HUES6 (cell line): Measurements from ENCODE around the gene SLC11A2.
A peak's percentile ranks its signal among the peaks of the same experiment; 100 is the strongest.

ENCODE experiments used
- H3K27ac ChIP-seq: 2 replicates; pipeline ENCODE4 v1.7.0; 2013; ENCODE audit warnings: low read depth, mild to moderate bottlenecking, low read length, inconsistent platforms
- H3K27me3 ChIP-seq: 2 replicates; pipeline ENCODE4 v1.6.1; 2013; ENCODE audit warnings: low read length; ENCODE audit not compliant: control insufficient read depth, insufficient read depth
- H3K36me3 ChIP-seq: 2 replicates; pipeline ENCODE4 v1.6.1; 2013; ENCODE audit warnings: low read length; ENCODE audit not compliant: control insufficient read depth, insufficient read depth
- H3K4me1 ChIP-seq: 2 replicates; pipeline ENCODE4 v1.6.1; 2013; ENCODE audit warnings: low read length; ENCODE audit not compliant: control insufficient read depth, insufficient read depth
- H3K4me3 ChIP-seq: 2 replicates; pipeline ENCODE4 v1.5.1; 2013; ENCODE audit warnings: low read depth, low read length
- H3K9ac ChIP-seq: one replicate; pipeline ENCODE4 v1.6.1; 2013; ENCODE audit warnings: mild to moderate bottlenecking, low read length
- H3K9me3 ChIP-seq: 2 replicates; pipeline ENCODE4 v1.6.1; 2013; ENCODE audit warnings: low read depth, low read length; ENCODE audit not compliant: control insufficient read depth, insufficient read depth

SLC11A2 gene

DNA sequence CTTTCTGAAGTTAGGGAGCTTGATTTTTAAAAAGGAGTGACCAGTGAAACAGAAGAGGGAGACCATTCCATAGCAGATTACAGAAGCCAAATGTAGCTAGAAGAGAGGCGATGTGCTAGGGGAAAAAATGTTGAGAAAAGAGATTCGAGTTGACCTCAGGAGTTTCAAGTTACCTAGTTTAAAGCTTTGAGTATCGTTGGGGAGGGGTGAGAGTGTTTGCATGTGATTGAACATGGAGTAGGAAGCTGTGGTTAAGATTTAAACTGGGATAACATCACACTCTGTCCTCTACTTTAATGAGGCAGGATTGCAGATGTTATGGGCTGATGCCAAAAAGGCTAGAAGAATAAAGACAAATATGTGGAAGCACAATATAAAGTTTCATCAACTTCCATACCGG lies 25.6 kb upstream of the SLC11A2 start:
- Histone ChIP-seq H3K9me3 (no peaks in the 10 kb centered on the region), H3K9ac (no peak overlapping the region), H3K36me3 (peaks cover 44% of the 10 kb centered on the region), H3K27ac (no peak overlapping the region), H3K27me3 (no peaks in the 10 kb centered on the region), H3K4me3 (no peak overlapping the region), H3K4me1 (peaks cover 10% of the 10 kb centered on the region)

DNA sequence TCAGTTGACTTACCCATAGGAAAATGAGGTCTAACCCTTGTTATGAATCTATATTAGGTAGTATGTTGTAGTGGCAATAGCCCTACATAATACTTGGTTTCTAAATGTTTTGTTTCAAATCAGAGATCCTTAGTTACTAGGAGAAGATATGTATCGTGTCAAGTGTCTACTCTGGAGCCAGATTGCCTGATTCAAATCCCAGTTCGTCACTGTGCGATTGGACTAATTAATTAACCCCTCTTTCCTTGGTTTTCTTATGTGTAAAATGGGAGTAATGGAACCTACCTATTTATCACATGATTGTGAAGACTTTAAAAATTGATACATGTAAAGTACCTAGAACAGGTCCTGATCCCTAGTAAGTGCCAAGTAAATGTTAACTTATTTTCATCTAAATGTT lies 23.3 kb upstream of the SLC11A2 start:
- peak overlapping the region; percentile 77 for H3K4me3 ChIP-seq
- H3K4me1 ChIP-seq = peaks cover 10% of the 10 kb centered on the region
- H3K9ac ChIP-seq = no peak overlapping the region
- H3K36me3 ChIP-seq = peaks cover 22% of the 10 kb centered on the region
- H3K27me3 ChIP-seq = no peaks in the 10 kb centered on the region
- H3K27ac ChIP-seq = no peak overlapping the region
- H3K9me3 ChIP-seq = no peaks in the 10 kb centered on the region

DNA sequence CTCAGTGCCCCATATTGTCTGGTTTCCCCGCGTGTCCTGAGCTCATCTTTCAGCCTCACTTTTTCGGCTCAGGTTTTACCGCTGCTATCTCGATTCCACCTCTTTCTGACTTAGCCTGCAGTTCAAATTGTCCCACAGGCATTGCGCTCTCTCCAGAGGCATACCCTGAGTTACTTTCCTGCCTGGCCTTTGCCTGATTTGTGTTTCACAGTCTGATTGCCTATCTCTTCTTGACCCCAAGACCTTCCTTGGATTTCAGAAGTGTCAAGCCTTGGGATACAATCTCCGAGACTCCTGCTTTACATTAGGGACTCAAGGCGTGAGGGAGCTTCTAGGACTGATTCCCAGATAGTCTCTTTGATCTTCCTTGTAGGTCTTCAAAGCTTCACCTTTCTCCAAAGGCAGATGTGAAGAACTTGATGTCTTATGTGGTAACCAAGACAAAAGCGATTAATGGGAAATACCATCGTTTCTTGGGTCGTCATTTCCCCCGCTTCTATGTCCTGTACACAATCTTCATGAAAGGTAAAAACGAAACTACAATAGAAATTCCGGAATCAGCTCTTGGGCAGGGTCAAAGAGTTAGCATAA lies 22.6 kb upstream of the SLC11A2 start:
- Histone ChIP-seq H3K9me3 (no peaks in the 10 kb centered on the region), H3K9ac (peak overlapping the region; percentile 82), H3K27me3 (no peaks in the 10 kb centered on the region), H3K27ac (peak overlapping the region; percentile 53; the same call in 1 of the 2 replicates), H3K4me1 (peaks cover 10% of the 10 kb centered on the region), H3K4me3 (peak overlapping the region; percentile 77), H3K36me3 (peaks cover 15% of the 10 kb centered on the region)

DNA sequence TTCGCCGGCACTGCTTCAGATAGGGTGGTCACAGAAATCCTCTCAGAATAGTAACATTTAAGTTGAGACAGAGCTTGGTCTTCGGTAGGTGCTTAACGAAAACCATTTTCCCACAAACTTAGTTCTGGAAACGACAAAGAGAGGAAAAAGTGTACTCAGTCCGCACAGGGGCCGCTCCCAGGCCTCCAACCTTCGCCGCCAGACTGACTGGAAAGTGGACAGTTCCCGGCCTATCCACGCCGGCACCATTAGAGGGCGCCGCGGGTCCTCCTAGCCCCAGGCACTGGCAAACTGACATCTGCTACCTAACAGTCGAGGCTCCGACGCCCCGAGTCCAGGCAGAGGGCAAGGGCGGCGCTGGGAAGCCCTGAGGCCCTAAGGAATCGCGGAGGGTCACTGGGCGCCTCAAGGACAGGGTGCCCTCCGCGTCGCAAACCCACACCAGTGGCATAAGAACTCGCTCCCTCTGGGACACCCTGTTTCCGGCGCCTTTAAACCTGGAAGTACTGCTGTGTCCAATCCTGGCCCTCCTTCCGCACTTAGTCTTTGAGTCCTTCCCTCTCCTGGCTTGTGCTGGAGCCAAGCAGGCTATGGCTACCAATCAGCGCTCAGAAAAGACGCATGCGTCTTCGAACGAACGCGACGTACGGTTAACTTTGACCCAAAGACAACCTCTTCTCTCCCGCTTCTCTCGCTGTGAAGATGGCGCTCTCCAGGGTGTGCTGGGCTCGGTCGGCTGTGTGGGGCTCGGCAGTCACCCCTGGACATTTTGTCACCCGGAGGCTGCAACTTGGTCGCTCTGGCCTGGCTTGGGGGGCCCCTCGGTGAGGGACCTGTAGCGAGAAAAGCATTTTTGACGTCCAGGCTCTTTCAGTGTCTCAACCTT lies 21.7 kb upstream of the SLC11A2 start, which contains the start of gene LETMD1:
Gene LETMD1 (plus strand): TSS at position 673 of the 886 bp plus-strand sequence. CDS start 30 bp downstream, at position 703.
- no peaks in the 10 kb centered on the region for H3K27me3 ChIP-seq

DNA sequence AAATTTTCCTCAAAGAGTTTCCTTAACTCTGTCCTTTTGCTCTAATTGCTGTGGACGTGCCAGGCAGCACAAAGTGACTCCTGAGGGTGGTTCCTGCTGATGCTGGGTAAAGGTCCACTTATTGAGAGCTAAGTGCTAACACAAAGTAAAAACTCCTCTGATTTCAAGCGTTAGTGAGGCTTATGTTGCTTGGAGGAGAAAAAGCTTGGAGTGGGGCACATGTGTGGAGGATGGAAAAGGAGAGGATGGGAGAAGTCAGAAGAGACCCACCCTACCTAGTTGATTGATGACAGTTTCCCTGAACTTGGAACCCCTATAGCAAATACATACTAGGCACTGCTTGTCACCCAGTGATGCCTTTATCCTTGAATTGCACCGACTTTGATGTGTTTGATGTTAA lies 10.1 kb upstream of the SLC11A2 start:
- H3K27ac ChIP-seq = no peak overlapping the region
- H3K4me1 ChIP-seq = no peaks in the 10 kb centered on the region
- H3K9me3 ChIP-seq = no peaks in the 10 kb centered on the region
- H3K9ac ChIP-seq = no peak overlapping the region
- H3K4me3 ChIP-seq = no peak overlapping the region
- H3K36me3 ChIP-seq = no peaks in the 10 kb centered on the region
- H3K27me3 ChIP-seq = no peaks in the 10 kb centered on the region

More for the DNA sequence above, 21.7 kb upstream of the SLC11A2 start, which contains the start of gene LETMD1:
- Histone ChIP-seq H3K9me3 (no peaks in the 10 kb centered on the region), H3K4me3 (peak within 1 kb of the TSS; percentile 77), H3K27ac (peak within 1 kb of the TSS; percentile 53; the same call in 1 of the 2 replicates), H3K4me1 (peaks cover 10% of the 10 kb centered on the region), H3K36me3 (peaks cover 6% of the 10 kb centered on the region), H3K9ac (peak within 1 kb of the TSS; percentile 82)

DNA sequence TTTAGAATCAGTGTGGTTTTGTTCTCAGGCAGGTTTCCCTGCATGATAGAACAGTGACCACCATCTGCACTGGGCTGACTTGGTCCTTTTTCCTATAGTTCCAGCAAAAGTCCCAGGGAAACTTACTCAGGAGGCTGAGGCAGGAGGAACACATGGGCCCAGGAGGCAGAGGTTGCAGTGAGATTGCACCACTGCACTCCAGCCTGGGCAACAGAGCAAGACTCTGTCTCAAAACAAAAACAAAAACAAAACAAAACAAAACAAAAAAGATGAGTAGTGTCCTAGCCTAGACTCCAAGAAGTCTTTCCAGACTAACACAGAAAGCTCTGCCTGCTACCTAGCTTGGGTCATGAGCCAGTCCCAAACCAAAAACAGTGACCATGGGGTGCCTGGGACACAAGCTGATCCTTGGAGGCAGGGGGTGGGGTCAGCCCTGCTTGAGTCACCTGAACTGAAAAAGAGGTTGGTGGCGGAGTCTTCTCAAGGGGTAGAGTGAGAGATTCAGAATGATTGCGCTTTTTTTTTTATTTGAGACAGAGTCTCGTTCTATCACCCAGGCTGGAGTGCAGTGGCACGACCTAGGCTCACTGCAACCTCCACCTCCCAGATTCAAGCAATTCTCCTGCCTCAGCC lies 7.4 kb upstream of the SLC11A2 start:
- H3K9me3 ChIP-seq = no peaks in the 10 kb centered on the region
- no peak overlapping the region for H3K9ac ChIP-seq
- no peak overlapping the region for H3K27ac ChIP-seq
- H3K4me3 ChIP-seq = no peak overlapping the region
- peaks cover 5% of the 10 kb centered on the region for H3K4me1 ChIP-seq
- no peaks in the 10 kb centered on the region for H3K27me3 ChIP-seq
- H3K36me3 ChIP-seq = no peaks in the 10 kb centered on the region

DNA sequence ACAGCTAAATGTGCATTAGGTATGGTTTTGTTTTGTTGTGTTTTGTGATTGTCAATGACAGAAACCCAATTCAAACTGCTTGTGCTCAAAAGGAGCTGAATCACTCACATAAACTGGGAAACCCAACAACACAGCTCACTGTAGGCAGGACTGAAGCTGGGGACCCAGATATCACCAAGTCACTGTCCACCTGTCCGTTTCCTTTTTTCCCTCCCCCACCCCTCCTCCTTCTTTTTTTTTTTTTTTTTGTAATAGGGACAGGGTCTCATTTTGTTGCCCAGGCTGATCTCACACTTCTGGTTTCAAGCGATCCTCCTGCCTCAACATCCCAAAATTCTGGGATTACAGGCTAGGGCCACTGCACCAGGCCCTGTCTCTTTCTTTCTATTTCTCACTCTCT lies 6.9 kb upstream of the SLC11A2 start:
- Histone ChIP-seq H3K9me3 (no peaks in the 10 kb centered on the region), H3K4me3 (no peak overlapping the region), H3K4me1 (peaks cover 8% of the 10 kb centered on the region), H3K9ac (no peak overlapping the region), H3K27me3 (no peaks in the 10 kb centered on the region), H3K36me3 (no peaks in the 10 kb centered on the region), H3K27ac (no peak overlapping the region)

DNA sequence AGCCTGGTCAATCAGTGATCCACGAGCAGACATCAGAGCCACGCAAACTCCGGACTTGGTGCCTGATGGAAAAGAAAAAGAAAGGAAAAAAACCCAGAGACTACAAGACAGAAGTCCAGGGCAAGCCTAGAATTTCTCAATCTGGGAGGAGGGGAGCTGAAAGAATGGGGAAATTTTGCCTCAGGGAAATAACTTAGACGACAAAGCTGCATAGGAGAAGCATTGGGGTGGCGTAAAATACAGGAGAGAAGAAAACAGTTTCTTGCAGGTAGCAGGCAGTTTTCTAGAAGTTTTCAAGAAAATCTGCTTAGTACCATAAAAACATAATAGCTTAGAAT lies 2.6 kb upstream of the SLC11A2 start:
- Histone ChIP-seq H3K27ac (no peak overlapping the region), H3K4me3 (no peak overlapping the region), H3K9me3 (no peaks in the 10 kb centered on the region), H3K9ac (no peak overlapping the region), H3K27me3 (no peaks in the 10 kb centered on the region), H3K36me3 (no peaks in the 10 kb centered on the region), H3K4me1 (peaks cover 27% of the 10 kb centered on the region)

DNA sequence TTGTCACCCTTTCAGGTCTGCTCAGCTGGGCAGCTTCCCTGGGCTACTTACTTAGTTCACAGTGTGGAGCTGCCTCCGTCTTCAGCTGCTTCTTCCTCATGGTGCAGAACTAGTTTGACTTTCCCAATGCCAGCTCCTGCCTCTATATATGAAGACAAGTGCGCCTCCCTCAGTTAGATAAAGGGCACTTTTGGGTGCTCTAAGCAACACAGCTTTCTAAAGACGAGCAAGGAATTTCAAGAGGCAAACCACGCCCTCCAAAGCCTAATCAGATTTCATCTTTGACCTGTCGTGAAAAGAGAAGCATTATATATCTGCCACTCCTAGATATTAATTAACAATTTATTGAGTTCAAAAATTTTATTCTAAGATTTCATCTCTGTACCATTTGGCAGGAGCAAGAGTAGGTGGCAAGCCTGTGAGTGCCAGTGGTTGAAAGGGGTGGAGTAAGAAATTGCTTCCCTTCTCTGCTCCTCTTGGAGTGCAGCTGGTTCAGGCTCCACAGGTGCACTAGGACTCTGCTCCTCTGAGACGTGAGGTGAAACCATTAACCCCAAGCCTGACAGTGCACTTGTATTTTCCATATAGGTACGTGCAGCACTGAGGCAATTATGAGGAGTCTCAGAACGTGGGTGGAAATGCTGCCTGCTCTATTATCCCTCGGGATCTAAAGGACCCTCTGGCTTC lies 2.1 kb upstream of the SLC11A2 start:
- Histone ChIP-seq H3K36me3 (no peaks in the 10 kb centered on the region), H3K9ac (no peak overlapping the region), H3K27me3 (no peaks in the 10 kb centered on the region), H3K4me3 (peak overlapping the region; percentile 8; the same call in 1 of the 2 replicates), H3K27ac (no peak overlapping the region), H3K4me1 (peaks cover 27% of the 10 kb centered on the region), H3K9me3 (no peaks in the 10 kb centered on the region)

DNA sequence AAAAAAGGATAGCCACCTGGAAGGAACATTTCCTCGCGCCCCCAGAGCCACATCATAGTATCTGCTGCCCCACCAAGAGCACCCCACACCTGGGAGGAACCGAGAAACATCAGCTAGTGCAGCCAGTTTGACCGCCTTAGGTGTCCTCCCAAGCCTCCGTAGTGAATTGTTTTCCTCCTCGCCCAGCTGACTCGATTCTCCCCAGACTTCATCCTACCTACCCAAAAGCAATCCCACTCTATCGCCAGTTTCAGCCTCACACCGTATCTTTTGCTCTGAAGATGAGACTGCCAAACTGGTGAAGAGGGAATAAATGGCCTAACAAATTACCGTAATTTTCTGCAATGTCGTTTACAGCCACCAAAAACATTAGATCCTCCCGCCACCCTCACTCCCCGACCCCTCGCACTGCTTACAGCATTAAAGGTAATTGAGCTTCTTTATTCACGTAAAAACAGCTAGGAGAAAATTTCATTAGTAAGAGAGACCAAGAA lies 1.2 kb upstream of the SLC11A2 start:
- Histone ChIP-seq H3K9ac (no peak overlapping the region), H3K36me3 (no peaks in the 10 kb centered on the region), H3K27me3 (no peaks in the 10 kb centered on the region), H3K4me1 (peaks cover 27% of the 10 kb centered on the region), H3K27ac (no peak overlapping the region), H3K4me3 (no peak overlapping the region), H3K9me3 (no peaks in the 10 kb centered on the region)
